B cell (primary cell): ENCODE measurements around the gene EML6. TPM values are rescaled to one million over a fixed set of nuclear protein-coding genes. Genes with fewer than 3 reads are reported as not detected.

Experiments
- ATAC-seq: fragments of 200-7000 bp; cut with Tn5 transposase; one replicate; pipeline ENCODE4 v1.10.0; 2021; ENCODE audit warnings: low read depth, mild to moderate bottlenecking, moderate number of reproducible peaks, moderate library complexity
- CTCF ChIA-PET: fragments of 350-600 bp; sonication (Branson Sonifier 250); formaldehyde crosslinking; loops from one replicate; lab custom pipeline; 2021; ENCODE audit warnings: antibody characterized with exemption, inconsistent platforms; lab: Charles Lee
- POLR2A ChIA-PET: fragments of 350-600 bp; sonication (Branson Sonifier 250); formaldehyde crosslinking; loops from one replicate; lab custom pipeline; 2021; ENCODE audit warnings: antibody characterized with exemption; lab: Charles Lee
- DNase-seq: peaks from one replicate; pipeline ENCODE4 v3.0.0; 2013
- H2AFZ ChIP-seq: 2 replicates; pipeline ENCODE4 v1.6.1; 2012; ENCODE audit warnings: mild to moderate bottlenecking, low read depth, low read length; ENCODE audit not compliant: insufficient read depth, poor library complexity, severe bottlenecking
- H3K27ac ChIP-seq, 2 donors: 1 replicate in 1 of 2; 2 replicates in 1 of 2; pipeline ENCODE4 v1.5.1; 2012 to 2013; ENCODE audit warnings: low read length in 2 of 2, mild to moderate bottlenecking in 2 of 2, moderate library complexity in 1 of 2
- H3K27me3 ChIP-seq, 4 experiments: fragments of 200-600 bp in 1 of 4; sonication (generic) in 1 of 4; replicated peaks in 1 of 4; 1 replicate in 2 of 4; 2 replicates in 2 of 4; pipeline versions ENCODE4 v1.6.1 to v1.7.0; 2013 to 2016; ENCODE audit warnings: low read length in 3 of 4, mild to moderate bottlenecking in 2 of 4, mixed read lengths in 1 of 4, moderate library complexity in 1 of 4; ENCODE audit not compliant: insufficient read depth in 4 of 4, control insufficient read depth in 3 of 4; ENCODE audit errors: control extremely low read depth in 1 of 4
- H3K36me3 ChIP-seq, 2 experiments: replicated peaks in 1 of 2; 1 replicate in 1 of 2; 2 replicates in 1 of 2; pipeline versions ENCODE4 v1.6.1 to v1.7.1; 2013; ENCODE audit warnings: low read length in 1 of 2; ENCODE audit not compliant: insufficient read depth in 2 of 2, control insufficient read depth in 1 of 2; ENCODE audit errors: control extremely low read depth in 1 of 2, extremely low read depth in 1 of 2
- H3K4me1 ChIP-seq, 2 donors: fragments of 200-600 bp in 1 of 2; sonication (generic) in 1 of 2; 1 replicate in 1 of 2; 2 replicates in 1 of 2; pipeline versions ENCODE4 v1.5.1 to v1.6.1; 2013 to 2017; ENCODE audit warnings: low read length in 2 of 2; ENCODE audit not compliant: control insufficient read depth in 2 of 2, insufficient read depth in 2 of 2
- H3K4me2 ChIP-seq: replicated peaks from 2 replicates; pipeline ENCODE3; 2012; ENCODE audit warnings: mild to moderate bottlenecking, low read depth, low read length; ENCODE audit not compliant: poor library complexity, severe bottlenecking
- H3K4me3 ChIP-seq, 5 experiments: fragments of 200-600 bp in 1 of 5; sonication (generic) in 1 of 5; 1 replicate in 3 of 5; 2 replicates in 2 of 5; pipeline versions ENCODE4 v1.5.1 to v1.7.0; 2011 to 2016; ENCODE audit warnings: low read length in 4 of 5, mild to moderate bottlenecking in 4 of 5, low read depth in 2 of 5, control low read depth in 1 of 5, moderate library complexity in 1 of 5; ENCODE audit not compliant: insufficient read depth in 1 of 5; ENCODE audit errors: control extremely low read depth in 1 of 5, extremely low read depth in 1 of 5
- H3K79me2 ChIP-seq: fragments of 200-600 bp; sonication (generic); one replicate; pipeline ENCODE4 v1.6.0; 2016; ENCODE audit warnings: low read length; ENCODE audit not compliant: control insufficient read depth, insufficient read depth
- H3K9ac ChIP-seq: fragments of 200-600 bp; sonication (generic); 2 replicates; pipeline ENCODE4 v1.6.1; 2017; ENCODE audit warnings: mild to moderate bottlenecking, low read length, moderate library complexity
- H3K9me3 ChIP-seq, 3 donors: one replicate each; pipeline versions ENCODE4 v1.6.1 to v1.7.1; 2013; ENCODE audit warnings: low read length in 2 of 3; ENCODE audit not compliant: control insufficient read depth in 2 of 3, insufficient read depth in 1 of 3; ENCODE audit errors: control extremely low read depth in 1 of 3
- H4K20me1 ChIP-seq: 2 replicates; pipeline ENCODE4 v1.6.0; 2012; ENCODE audit warnings: mild to moderate bottlenecking, low read length; ENCODE audit not compliant: insufficient read depth, control insufficient read depth, poor library complexity, severe bottlenecking
- H3K27ac Mint-ChIP-seq: one replicate; pipeline ENCODE4 v1.8.0; 2021; ENCODE audit warnings: mixed read lengths
- H3K27me3 Mint-ChIP-seq: one replicate; pipeline ENCODE4 v1.8.0; 2021; ENCODE audit warnings: mixed read lengths
- H3K4me1 Mint-ChIP-seq: one replicate; pipeline ENCODE4 v1.8.0; 2021; ENCODE audit warnings: mixed read lengths
- H3K4me3 Mint-ChIP-seq: one replicate; pipeline ENCODE4 v1.8.0; 2021; ENCODE audit warnings: mixed read lengths
- H3K9me3 Mint-ChIP-seq: one replicate; pipeline ENCODE4 v1.8.0; 2022; ENCODE audit warnings: mixed read lengths; ENCODE audit not compliant: insufficient read depth
- EZH2 ChIP-seq: IDR thresholded peaks from 2 replicates; pipeline ENCODE4 v1.6.1; 2012; ENCODE audit warnings: borderline replicate concordance, low read depth, mild to moderate bottlenecking, moderate library complexity, low read length; ENCODE audit not compliant: insufficient read depth, poor library complexity, severe bottlenecking
- WGBS: methylation state at CpG from one replicate; pipeline ENCODE4 v1.1.5; 2013; ENCODE audit warnings: missing lambda C conversion rate; ENCODE audit not compliant: insufficient coverage; 5-methylcytosine and 5-hydroxymethylcytosine counted together
- intact Hi-C: fragments of 100-400 bp; cut with micrococcal nuclease; formaldehyde crosslinking; loops from one replicate; pipeline ENCODE4 v1.10.0; 2022
- polyA plus RNA-seq: library from polyadenylated mRNA; depleted of rRNA; stranded (reverse); fragments of >200 nt; gene quantifications from 2 replicates; pipeline ENCODE4 v1.2.3, GENCODE V29; 2012
- total RNA-seq, 2 donors: library from RNA; stranded (reverse); fragments of 120-200 nt in 1 of 2; gene quantifications; 1 replicate in 1 of 2; 2 replicates in 1 of 2; pipeline versions ENCODE4 v1.2.3 to v1.2.4, GENCODE V29; 2013 to 2022
- TF ChIP-seq, protein P1 (sequence below): fragments of 200-600 bp; IDR thresholded peaks from one replicate; pipeline ENCODE4 v1.8.0; 2022; ENCODE audit warnings: antibody characterized with exemption, mild to moderate bottlenecking

The EML6 gene
- total and polyA plus RNA-seq, 2 donors (not counting 1 experiment from before 2014, with no cell fraction given), result 42.5 to 53.7 TPM

DNA sequence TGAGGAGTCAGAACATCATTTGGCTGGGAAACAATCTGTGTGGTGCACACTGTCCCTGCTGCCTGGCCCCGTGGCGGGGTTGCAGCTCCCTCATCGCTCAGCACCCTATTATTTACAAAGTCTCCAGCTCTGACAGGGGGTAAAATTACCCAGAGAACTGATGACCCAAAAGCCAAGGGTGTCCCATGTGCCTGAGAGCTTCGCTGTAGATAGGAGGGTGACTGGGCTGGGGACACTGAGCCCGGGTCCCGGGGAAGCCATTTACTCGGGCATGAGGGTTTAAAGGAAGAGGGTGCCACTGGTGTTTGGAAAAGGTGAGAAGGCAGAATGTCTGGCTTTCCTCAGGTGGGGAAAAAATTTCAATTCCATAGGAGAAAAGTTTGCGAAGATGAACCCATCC lies 48.2 kb upstream of the EML6 start:
- H3K4me3 Mint-ChIP-seq, result no peak overlapping the region
- Histone ChIP-seq H3K27me3 (no peaks in the 10 kb centered on the region), H3K9ac (no peak overlapping the region), H3K79me2 (no peaks in the 10 kb centered on the region), H2AFZ (no peak overlapping the region), H3K9me3 (no peaks in the 10 kb centered on the region), H3K4me1 (peaks cover 24 to 28% of the 10 kb centered on the region in 2 donors), H3K27ac (no peak overlapping the region), H3K4me2 (no peak overlapping the region), H3K4me3 (no peak overlapping the region), H3K36me3 (no peaks in the 10 kb centered on the region), H4K20me1 (no peaks in the 10 kb centered on the region)
- no peak for TF ChIP-seq EZH2
- TF ChIP-seq, protein P1, sequence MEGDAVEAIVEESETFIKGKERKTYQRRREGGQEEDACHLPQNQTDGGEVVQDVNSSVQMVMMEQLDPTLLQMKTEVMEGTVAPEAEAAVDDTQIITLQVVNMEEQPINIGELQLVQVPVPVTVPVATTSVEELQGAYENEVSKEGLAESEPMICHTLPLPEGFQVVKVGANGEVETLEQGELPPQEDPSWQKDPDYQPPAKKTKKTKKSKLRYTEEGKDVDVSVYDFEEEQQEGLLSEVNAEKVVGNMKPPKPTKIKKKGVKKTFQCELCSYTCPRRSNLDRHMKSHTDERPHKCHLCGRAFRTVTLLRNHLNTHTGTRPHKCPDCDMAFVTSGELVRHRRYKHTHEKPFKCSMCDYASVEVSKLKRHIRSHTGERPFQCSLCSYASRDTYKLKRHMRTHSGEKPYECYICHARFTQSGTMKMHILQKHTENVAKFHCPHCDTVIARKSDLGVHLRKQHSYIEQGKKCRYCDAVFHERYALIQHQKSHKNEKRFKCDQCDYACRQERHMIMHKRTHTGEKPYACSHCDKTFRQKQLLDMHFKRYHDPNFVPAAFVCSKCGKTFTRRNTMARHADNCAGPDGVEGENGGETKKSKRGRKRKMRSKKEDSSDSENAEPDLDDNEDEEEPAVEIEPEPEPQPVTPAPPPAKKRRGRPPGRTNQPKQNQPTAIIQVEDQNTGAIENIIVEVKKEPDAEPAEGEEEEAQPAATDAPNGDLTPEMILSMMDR, result no peak
- no peaks in the 10 kb centered on the region for H3K9me3 Mint-ChIP-seq
- peaks cover 42% of the 10 kb centered on the region for H3K4me1 Mint-ChIP-seq
- intact Hi-C loops, result no loop called here
- ChIA-PET CTCF (interaction anchor here (5.8 to 8.1 kb wide), 2 partner anchors 10 to 30 kb away, joined by 42 to 47 read pairs; no protein-coding TSS in a partner anchor), POLR2A (no interaction called here)
- no peaks in the 10 kb centered on the region for H3K27me3 Mint-ChIP-seq
- ATAC-seq (no peak), DNase-seq (no peak)
- H3K27ac Mint-ChIP-seq, result peak overlapping the region; percentile 61
- 88% methylated on average over 7 of the region's 8 CpGs for WGBS

DNA sequence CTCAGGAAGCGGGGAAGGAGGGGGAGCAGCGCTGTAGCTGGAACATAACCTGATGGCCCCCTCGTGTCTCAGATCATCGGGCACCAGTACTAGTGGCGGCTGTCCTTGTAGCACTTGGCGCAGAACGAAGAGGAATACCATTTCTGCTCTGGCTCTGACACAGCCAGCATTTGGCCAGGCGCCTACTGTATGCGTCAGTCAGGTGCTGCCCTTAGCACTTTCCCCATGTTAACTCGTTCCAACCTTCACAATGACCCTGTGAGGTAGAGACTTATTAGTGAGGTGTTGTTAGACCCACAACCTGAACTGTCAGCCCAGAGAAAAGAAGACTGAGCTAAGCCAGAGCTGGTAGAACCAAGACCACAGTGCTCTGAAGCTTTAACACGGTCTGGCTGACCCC lies 47.7 kb upstream of the EML6 start:
- no peaks in the 10 kb centered on the region for H4K20me1 ChIP-seq
- Mint-ChIP-seq H3K27me3 (no peaks in the 10 kb centered on the region), H3K27ac (peak overlapping the region; percentile 61), H3K4me1 (peaks cover 47% of the 10 kb centered on the region), H3K9me3 (no peaks in the 10 kb centered on the region), H3K4me3 (no peak overlapping the region)
- DNase-seq, result no peak
- ChIA-PET POLR2A (no interaction called here), CTCF (interaction anchor here (1.8 to 8.1 kb wide), 4 partner anchors 11 to 154 kb away, joined by 4 to 47 read pairs (median 24); no protein-coding TSS in a partner anchor)
- 95% methylated on average over 7 of the region's 11 CpGs for WGBS
- H3K27ac ChIP-seq, result no peak overlapping the region
- H3K4me3 ChIP-seq, result no peak overlapping the region
- intact Hi-C loops, result no loop called here
- H3K36me3 ChIP-seq, result no peaks in the 10 kb centered on the region
- H3K9ac ChIP-seq, result no peak overlapping the region
- H3K79me2 ChIP-seq, result no peaks in the 10 kb centered on the region
- no peak for ATAC-seq
- H3K4me2 ChIP-seq, result no peak overlapping the region
- H3K9me3 ChIP-seq, result no peaks in the 10 kb centered on the region
- no peak overlapping the region for H2AFZ ChIP-seq
- TF ChIP-seq EZH2, result no peak
- TF ChIP-seq, protein P1, result no peak
- no peaks in the 10 kb centered on the region for H3K27me3 ChIP-seq
- H3K4me1 ChIP-seq, result peaks cover 24 to 32% of the 10 kb centered on the region in 2 donors
